PC-9 (cell line): ENCODE measurements around the gene PDF.

Source experiments
- CTCF ChIP-seq: fragments of 200-600 bp; sonication (generic); conservative IDR thresholded peaks from 2 replicates; pipeline ENCODE4 v1.6.1; 2017; ENCODE audit warnings: mixed run types, antibody characterized with exemption, mild to moderate bottlenecking, moderate library complexity
- EZH2 ChIP-seq: fragments of 200-600 bp; sonication (generic); IDR thresholded peaks from 2 replicates; pipeline ENCODE4 v1.8.0; 2017; ENCODE audit warnings: antibody characterized with exemption, low read depth

- TF ChIP-seq CTCF (no peak), EZH2 (no peak)
These were observed 22.5 kb downstream of the PDF start for GRCh38 chr16:69307856-69308255.
